VCaP (cell line): ENCODE measurements around the gene RPLP2.

ENCODE experiments used
- H3K27ac ChIP-seq: fragments of 450-650 bp; 2 replicates; pipeline ENCODE4 v1.5.1; 2017
- CTCF ChIP-seq: fragments of 450-650 bp; conservative IDR thresholded peaks from 2 replicates; pipeline ENCODE4 v1.5.1; 2017; ENCODE audit warnings: mild to moderate bottlenecking, moderate library complexity

Gene RPLP2

GRCh38 chr11:856397-856796 lies 46.6 kb downstream of the RPLP2 start:
- H3K27ac ChIP-seq, result no peak overlapping the region

GRCh38 chr11:858053-858761 lies 48.4 kb downstream of the RPLP2 start:
- no peak for TF ChIP-seq CTCF
- no peak overlapping the region for H3K27ac ChIP-seq

More at GRCh38 chr11:856397-856796, 46.6 kb downstream of the RPLP2 start:
- TF ChIP-seq CTCF, result no peak

- H3K27ac ChIP-seq, result no peak overlapping the region; the same call in 1 of the 2 replicates
- TF ChIP-seq CTCF, result no peak
These were observed 49.1 kb downstream of the RPLP2 start for GRCh38 chr11:858762-859339.

- peak overlapping the region; percentile 60 for H3K27ac ChIP-seq
- TF ChIP-seq CTCF, result no peak
These were observed 49.8 kb downstream of the RPLP2 start for GRCh38 chr11:859394-860131.

GRCh38 chr11:860234-861104 lies 50.7 kb downstream of the RPLP2 start:
- no peak for TF ChIP-seq CTCF
- H3K27ac ChIP-seq, result peak overlapping the region; percentile 60

GRCh38 chr11:861105-861479 lies 51.3 kb downstream of the RPLP2 start:
- no peak overlapping the region for H3K27ac ChIP-seq
- TF ChIP-seq CTCF, result no peak
